PC-9 (cell line): ENCODE data around the gene HDAC7.

ENCODE experiments used
- CTCF ChIP-seq: fragments of 200-600 bp; sonication (generic); conservative IDR thresholded peaks from 2 replicates; pipeline ENCODE4 v1.6.1; 2017; ENCODE audit warnings: mixed run types, antibody characterized with exemption, mild to moderate bottlenecking, moderate library complexity
- EZH2 ChIP-seq: fragments of 200-600 bp; sonication (generic); IDR thresholded peaks from 2 replicates; pipeline ENCODE4 v1.8.0; 2017; ENCODE audit warnings: antibody characterized with exemption, low read depth

- no peak for TF ChIP-seq CTCF
- no peak for TF ChIP-seq EZH2
Measured at GRCh38 chr12:47839214-47839876, 19.6 kb upstream of the HDAC7 start.
